Activated naive CD4-positive, alpha-beta T cell treated with anti-CD3 and anti-CD28 coated beads, Interleukin-2, amount 50 U/mL, for 72 hours (primary cell): ENCODE data around the gene VIT. TPM values are rescaled to one million over a fixed set of nuclear protein-coding genes. Genes with fewer than 3 reads are reported as not detected.
A peak's percentile ranks its signal among the peaks of the same experiment; 100 is the strongest.

Experiments used
- ATAC-seq, 2 donors: fragments of 150-1000 bp; cut with Tn5 transposase; 2 replicates each; pipeline ENCODE4 v1.10.0; 2021; ENCODE audit warnings: mild to moderate bottlenecking in 2 of 2, moderate library complexity in 2 of 2
- DNase-seq, 2 donors: peaks; one replicate each; pipeline ENCODE4 v3.0.0; 2021 to 2022; ENCODE audit warnings: low spot score in 2 of 2
- H3K27ac Mint-ChIP-seq, 2 donors: one replicate each; pipeline ENCODE4 v1.8.0; 2022; ENCODE audit warnings: mild to moderate bottlenecking in 2 of 2, mixed read lengths in 2 of 2
- H3K36me3 Mint-ChIP-seq, 2 donors: one replicate each; pipeline ENCODE4 v1.8.0; 2022; ENCODE audit warnings: mixed read lengths in 2 of 2
- H3K9me3 Mint-ChIP-seq, 2 donors: one replicate each; pipeline ENCODE4 v1.8.0; 2022; ENCODE audit warnings: mixed read lengths in 2 of 2
- total RNA-seq, 2 donors: library from RNA; stranded (reverse); gene quantifications; one replicate each; pipeline ENCODE4 v1.2.3, GENCODE V29; 2022

Gene VIT
- total RNA-seq, 2 donors from 2014 or later, result not detected

- Mint-ChIP-seq H3K36me3 (no peaks in the 10 kb centered on the region), H3K9me3 (no peaks in the 10 kb centered on the region), H3K27ac (no peak overlapping the region)
- DNase-seq (no peak), ATAC-seq (no peak)
Measured at GRCh38 chr2:36771671-36772070, 75.2 kb downstream of the VIT start.

DNA sequence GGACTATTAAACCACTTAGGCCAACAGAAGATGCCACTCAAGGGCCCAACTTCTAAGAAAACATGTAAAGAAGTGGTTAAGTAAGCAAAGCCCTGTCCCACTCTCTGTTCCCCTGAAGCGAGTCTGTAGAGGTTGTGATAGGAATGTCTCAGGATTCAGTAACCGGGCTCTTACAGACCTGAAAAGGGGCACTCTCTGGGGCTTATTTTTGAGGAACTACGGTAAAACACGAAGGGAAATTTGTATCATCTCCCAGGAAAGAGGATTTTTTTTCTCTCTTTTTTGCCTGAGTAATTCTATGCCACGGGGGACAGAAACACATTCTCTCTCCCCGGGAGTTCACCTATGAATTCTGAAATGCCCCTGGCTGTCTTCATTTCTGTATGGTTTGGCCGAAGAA lies 77.4 kb downstream of the VIT start:
- DNase-seq (no peak), ATAC-seq (no peak)
- H3K36me3 Mint-ChIP-seq, result no peaks in the 10 kb centered on the region

DNA sequence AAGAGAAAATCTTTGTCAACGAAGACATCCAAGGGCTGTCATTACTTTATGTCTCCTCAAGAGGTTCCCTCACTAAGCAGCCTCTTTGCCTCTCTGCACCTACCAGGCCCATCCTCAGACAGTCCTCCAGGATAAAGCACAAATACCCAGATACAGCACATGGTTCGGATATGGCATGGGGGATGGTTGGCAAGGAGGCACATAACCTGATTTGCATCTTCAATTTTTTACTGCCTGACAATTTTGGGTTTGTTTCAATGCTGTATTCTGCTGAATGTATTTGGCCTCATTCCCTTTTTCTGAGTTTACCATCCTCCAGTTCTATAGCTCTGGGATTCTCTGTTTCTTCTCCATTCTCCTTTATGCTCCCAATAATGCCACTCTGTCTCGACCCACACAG lies 78.8 kb downstream of the VIT start:
- Mint-ChIP-seq H3K27ac (no peak overlapping the region), H3K9me3 (no peaks in the 10 kb centered on the region), H3K36me3 (no peaks in the 10 kb centered on the region)
- DNase-seq (no peak), ATAC-seq (no peak)

More for the DNA sequence above, 77.4 kb downstream of the VIT start:
- Mint-ChIP-seq H3K9me3 (no peaks in the 10 kb centered on the region), H3K27ac (no peak overlapping the region)

- ATAC-seq (no peak), DNase-seq (no peak)
- Mint-ChIP-seq H3K9me3 (no peaks in the 10 kb centered on the region), H3K27ac (no peak overlapping the region), H3K36me3 (no peaks in the 10 kb centered on the region)
Measured at GRCh38 chr2:36775806-36776205, 79.3 kb downstream of the VIT start.

DNA sequence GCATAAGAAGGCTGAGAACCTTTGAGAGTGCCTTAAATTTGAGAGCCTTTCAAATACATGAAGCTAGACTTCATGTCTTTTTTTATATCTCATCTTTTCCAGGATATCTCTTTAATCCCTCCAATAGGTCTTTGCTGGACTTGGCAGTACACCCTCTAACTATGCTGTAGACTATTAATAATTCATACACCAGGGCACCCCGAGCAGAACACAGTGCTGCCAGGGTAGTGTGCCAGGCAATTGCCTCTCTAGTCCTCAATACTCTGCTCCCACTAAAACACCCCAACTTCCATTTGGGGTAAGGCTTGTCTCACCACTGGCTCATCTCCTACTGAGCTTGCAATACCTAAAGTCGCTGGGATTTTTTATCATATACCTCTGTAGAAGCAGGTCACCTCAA lies 80.8 kb downstream of the VIT start:
- Mint-ChIP-seq H3K36me3 (no peaks in the 10 kb centered on the region), H3K9me3 (no peaks in the 10 kb centered on the region), H3K27ac (no peak overlapping the region)
- ATAC-seq (no peak), DNase-seq (no peak)

- Mint-ChIP-seq H3K36me3 (no peaks in the 10 kb centered on the region), H3K9me3 (no peaks in the 10 kb centered on the region), H3K27ac (no peak overlapping the region)
- DNase-seq (no peak), ATAC-seq (no peak)
Measured at GRCh38 chr2:36777788-36778187, 81.3 kb downstream of the VIT start.

DNA sequence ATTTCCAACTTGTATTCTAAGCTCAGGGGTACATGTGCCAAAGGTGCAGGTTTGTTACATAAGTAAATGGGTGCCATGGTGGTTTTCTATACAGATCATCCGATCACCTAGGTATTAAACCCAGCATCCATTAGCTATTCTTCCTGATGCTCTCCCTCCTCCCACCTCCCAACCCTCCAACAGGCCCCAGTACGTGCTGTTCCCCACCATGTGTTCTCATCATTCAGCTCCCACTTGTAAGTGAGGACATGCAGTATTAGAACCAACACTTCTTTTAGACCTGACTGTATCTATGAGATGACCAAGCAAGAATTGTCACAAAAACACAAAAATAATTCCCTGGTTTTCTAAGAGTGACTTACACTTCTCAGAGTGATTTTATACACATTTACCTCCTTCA lies 83.0 kb downstream of the VIT start:
- no peaks in the 10 kb centered on the region for H3K9me3 Mint-ChIP-seq
- no peaks in the 10 kb centered on the region for H3K36me3 Mint-ChIP-seq
- ATAC-seq (no peak), DNase-seq (no peak)
- H3K27ac Mint-ChIP-seq, result no peak overlapping the region

- ATAC-seq (peak; percentile 37 to 49), DNase-seq (peak in 1 of 2 donors; percentile 24)
- Mint-ChIP-seq H3K36me3 (no peaks in the 10 kb centered on the region), H3K27ac (no peak overlapping the region), H3K9me3 (no peaks in the 10 kb centered on the region)
Measured at GRCh38 chr2:36780231-36780839, 83.8 kb downstream of the VIT start.

DNA sequence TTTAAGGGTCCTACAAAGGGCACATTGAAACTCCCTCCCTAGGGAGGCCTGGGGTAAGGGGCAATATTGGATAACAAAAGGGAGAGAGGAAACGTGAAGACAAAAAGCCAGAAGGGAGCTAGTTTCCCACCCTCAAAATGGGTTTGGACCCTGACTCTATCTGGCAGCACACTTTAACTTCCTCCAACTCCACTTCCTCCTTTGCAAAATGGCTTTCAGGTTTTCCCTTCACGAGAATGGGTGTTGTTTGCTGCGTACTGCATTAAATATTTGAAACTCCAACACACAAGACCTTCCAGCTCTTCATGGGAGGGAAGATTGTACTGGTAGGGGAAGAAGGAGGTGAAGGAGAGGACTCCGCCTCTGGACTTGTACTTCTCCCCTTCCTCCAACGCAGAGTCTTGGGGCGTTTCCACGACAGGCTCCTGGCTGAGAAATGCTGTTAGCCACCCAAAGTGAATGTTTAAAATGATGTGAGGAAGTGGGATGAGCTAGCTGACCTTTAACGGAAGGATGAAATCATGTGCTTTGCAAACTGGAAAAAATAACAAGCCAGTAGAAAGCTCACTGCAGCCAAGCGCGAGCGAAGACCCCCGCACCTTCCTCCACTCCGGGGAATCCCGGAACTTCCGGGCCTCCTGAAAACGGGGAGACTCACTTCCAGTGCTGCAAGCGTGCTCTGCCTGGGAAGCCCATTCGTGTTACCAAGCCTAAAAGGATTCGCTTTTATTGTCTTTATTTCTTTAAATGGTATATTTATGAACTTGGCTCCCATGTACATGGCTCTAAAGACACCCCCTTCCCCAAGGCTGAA lies 85.6 kb downstream of the VIT start:
- ATAC-seq, result no peak
- H3K36me3 Mint-ChIP-seq, result no peaks in the 10 kb centered on the region
- no peak for DNase-seq
- no peak overlapping the region for H3K27ac Mint-ChIP-seq
- H3K9me3 Mint-ChIP-seq, result no peaks in the 10 kb centered on the region

DNA sequence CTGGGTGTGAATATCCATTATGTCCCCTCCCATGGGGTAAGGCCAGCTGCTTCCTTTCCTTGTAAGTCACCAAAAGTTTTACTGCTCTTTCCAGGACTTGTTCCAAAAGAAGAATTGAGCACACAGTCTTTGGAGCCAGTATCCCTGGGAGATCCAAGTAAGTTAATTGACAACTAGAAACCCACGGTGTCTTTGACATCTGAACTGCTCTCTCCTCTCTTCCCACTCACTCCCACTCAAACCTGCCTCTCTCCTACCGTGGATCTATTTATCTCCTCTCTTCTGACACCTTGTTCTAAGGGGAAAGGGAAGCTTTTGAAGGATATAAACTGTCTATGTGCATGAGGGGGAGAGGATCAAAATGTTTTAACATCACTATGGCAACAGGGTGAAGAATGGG lies 86.7 kb downstream of the VIT start:
- no peaks in the 10 kb centered on the region for H3K36me3 Mint-ChIP-seq
- DNase-seq (no peak), ATAC-seq (no peak)
- no peaks in the 10 kb centered on the region for H3K9me3 Mint-ChIP-seq
- H3K27ac Mint-ChIP-seq, result no peak overlapping the region

GRCh38 chr2:36785179-36785795 lies 88.8 kb downstream of the VIT start:
- Mint-ChIP-seq H3K36me3 (no peaks in the 10 kb centered on the region), H3K27ac (no peak overlapping the region), H3K9me3 (no peaks in the 10 kb centered on the region)
- DNase-seq (peak in 1 of 2 donors; percentile 82), ATAC-seq (peak; percentile 65 to 84)

DNA sequence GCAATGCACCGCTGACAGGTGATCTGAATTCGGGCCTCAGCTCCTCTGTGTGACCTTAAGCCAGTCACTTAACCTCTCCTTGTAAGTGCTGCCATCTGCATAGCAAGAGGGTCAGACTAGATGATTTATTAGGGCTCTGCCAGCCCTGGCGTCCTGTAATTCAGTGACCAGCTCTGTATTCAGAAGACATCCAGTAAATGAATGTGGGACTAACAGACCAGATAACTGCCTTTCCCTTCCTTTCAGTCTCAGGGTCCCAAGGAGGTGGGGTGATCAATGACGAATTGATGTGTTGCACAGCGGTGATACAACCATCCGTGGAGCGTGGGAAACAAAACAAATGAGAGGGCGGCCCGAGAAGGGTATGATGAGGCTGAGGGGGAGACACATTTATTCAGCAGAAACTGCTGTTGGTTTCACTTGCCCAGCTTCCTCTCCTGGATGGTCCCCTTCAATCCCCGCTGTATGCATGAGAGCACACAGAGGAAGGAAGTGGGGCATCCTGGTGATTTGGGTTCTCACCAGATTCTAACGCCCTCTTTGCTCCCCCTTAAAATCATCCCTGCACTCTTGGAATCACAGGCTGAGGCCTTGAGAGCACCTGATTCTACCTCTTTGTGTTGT lies 92.8 kb downstream of the VIT start:
- Mint-ChIP-seq H3K9me3 (no peaks in the 10 kb centered on the region), H3K27ac (peak overlapping the region in 1 of 2 donors; percentile 33), H3K36me3 (no peaks in the 10 kb centered on the region)
- no peak for ATAC-seq
- DNase-seq, result no peak

- DNase-seq, result no peak
- no peak for ATAC-seq
- no peak overlapping the region for H3K27ac Mint-ChIP-seq
- no peaks in the 10 kb centered on the region for H3K9me3 Mint-ChIP-seq
- H3K36me3 Mint-ChIP-seq, result no peaks in the 10 kb centered on the region
Measured at GRCh38 chr2:36792951-36793350, 96.4 kb downstream of the VIT start.

DNA sequence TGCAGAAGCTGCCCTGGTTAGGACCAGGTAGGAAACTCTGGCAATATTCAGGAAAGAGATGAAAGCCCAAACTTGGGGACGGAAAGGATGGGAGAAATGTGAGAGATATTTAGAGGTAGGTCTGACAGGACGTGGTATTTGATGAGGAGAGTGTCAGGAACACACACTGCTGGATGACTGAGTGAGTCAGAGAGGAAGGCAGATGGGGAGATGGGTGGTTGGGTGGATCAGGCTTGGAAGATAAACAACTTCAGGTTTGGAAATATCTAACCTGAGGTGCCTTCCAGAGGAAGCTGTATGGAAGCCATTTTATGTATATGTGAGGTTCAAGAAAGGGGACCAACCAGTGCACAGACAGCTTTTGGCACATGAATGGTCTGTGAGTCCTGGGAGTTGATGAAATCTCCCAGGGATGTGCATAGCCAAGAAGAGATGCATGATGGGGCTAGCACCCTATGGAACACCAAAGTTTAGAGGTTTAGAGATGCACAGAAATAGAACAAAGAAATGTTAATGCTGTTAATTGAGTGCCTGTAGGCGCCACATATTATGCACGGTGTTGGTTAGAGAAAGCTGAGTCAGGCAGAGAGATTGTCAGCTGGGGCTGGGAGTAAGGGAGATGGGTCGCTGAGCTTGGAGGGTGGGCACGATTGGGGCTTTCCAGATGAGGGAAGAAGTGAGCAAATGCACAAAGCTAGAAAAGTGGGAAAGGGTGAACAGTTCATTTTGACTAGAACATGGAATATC lies 101.0 kb downstream of the VIT start:
- DNase-seq (no peak), ATAC-seq (no peak)
- H3K36me3 Mint-ChIP-seq, result no peaks in the 10 kb centered on the region

DNA sequence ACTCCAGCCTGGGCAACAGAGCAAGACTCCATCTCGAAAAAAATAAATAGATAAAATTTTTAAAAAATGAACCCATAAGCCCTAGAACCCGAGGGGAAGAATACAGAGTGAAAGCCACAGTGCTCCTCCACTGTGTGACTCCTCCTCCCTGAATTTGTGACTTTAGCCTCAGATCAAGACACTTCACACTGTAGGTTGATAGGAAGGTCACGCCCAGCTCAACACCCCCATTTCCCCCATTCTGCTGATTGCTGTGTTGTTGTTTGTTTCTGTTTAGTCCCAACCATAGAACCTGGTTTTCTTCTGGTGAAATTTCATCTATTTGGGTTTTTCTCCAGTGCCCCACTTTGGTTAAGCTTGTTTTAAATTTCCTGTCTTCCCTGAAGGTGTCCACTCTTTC lies 102.2 kb downstream of the VIT start:
- Mint-ChIP-seq H3K36me3 (no peaks in the 10 kb centered on the region), H3K9me3 (no peaks in the 10 kb centered on the region), H3K27ac (no peak overlapping the region)
- DNase-seq (no peak), ATAC-seq (no peak)

More for the DNA sequence above, 101.0 kb downstream of the VIT start:
- Mint-ChIP-seq H3K27ac (no peak overlapping the region), H3K9me3 (no peaks in the 10 kb centered on the region)

- ATAC-seq (peak; percentile 68 to 87), DNase-seq (peak in 1 of 2 donors; percentile 19)
- Mint-ChIP-seq H3K36me3 (no peaks in the 10 kb centered on the region), H3K27ac (no peak overlapping the region), H3K9me3 (no peaks in the 10 kb centered on the region)
Measured at GRCh38 chr2:36800381-36800780, 103.9 kb downstream of the VIT start.

GRCh38 chr2:36801088-36801487 lies 104.6 kb downstream of the VIT start:
- no peaks in the 10 kb centered on the region for H3K9me3 Mint-ChIP-seq
- H3K36me3 Mint-ChIP-seq, result no peaks in the 10 kb centered on the region
- peak; percentile 24 to 74 for ATAC-seq
- no peak for DNase-seq
- H3K27ac Mint-ChIP-seq, result no peak overlapping the region
